PC-9 (cell line): ENCODE results near the gene TBATA.

Source experiments
- EZH2 ChIP-seq: fragments of 200-600 bp; sonication (generic); IDR thresholded peaks from 2 replicates; pipeline ENCODE4 v1.8.0; 2017; ENCODE audit warnings: antibody characterized with exemption, low read depth
- TF ChIP-seq, protein P1 (sequence below): fragments of 200-600 bp; sonication (generic); conservative IDR thresholded peaks from 2 replicates; pipeline ENCODE4 v1.6.1; 2017; ENCODE audit warnings: mixed run types, antibody characterized with exemption, mild to moderate bottlenecking, moderate library complexity

DNA sequence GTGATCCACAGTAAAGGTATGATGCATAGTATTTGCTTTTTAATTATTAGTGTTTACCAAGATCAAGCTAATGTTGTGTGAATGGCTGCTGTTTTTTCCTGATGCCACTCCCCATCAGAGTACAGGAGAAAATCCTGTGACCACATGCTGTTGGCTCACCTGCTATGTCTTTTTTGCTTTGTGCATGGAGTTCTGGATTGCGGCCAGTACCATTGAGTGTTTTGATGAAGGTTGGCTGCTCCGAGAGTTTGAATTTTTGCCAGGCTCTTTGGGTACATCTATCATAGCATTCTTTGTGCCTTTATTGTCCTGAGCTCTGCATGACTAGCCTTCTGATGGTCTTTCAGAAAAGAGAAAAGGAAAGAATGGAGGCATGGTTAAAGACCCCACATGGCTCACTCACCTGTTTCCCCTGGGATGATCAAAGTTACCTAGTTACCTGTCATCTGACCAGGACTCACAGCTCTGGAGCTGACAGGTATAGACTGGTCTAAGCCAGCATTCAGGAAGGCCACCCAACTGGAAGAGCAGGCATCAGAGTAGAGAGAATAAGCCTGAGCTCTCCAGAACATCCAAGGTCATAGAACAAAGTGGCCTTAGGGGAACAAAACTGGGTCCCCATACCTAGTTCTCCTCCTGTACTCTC is 18.7 kb upstream of the TBATA start:
- TF ChIP-seq, protein P1, sequence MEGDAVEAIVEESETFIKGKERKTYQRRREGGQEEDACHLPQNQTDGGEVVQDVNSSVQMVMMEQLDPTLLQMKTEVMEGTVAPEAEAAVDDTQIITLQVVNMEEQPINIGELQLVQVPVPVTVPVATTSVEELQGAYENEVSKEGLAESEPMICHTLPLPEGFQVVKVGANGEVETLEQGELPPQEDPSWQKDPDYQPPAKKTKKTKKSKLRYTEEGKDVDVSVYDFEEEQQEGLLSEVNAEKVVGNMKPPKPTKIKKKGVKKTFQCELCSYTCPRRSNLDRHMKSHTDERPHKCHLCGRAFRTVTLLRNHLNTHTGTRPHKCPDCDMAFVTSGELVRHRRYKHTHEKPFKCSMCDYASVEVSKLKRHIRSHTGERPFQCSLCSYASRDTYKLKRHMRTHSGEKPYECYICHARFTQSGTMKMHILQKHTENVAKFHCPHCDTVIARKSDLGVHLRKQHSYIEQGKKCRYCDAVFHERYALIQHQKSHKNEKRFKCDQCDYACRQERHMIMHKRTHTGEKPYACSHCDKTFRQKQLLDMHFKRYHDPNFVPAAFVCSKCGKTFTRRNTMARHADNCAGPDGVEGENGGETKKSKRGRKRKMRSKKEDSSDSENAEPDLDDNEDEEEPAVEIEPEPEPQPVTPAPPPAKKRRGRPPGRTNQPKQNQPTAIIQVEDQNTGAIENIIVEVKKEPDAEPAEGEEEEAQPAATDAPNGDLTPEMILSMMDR: no peak
- no peak for TF ChIP-seq EZH2
